ENCODE results near the gene PYCR2. TPM values are rescaled to one million over a fixed set of nuclear protein-coding genes. Genes with fewer than 3 reads are reported as not detected.
A peak's percentile ranks its signal among the peaks of the same experiment; 100 is the strongest.
"Not testable (repeated sequence)": the region's sequence is repeated elsewhere in the genome, so short reads cannot be mapped to it uniquely, and the experiment has no call there.

The PYCR2 gene
- total RNA-seq, 3 donors from 2014 or later, result 156 to 161 (median 158) TPM

- DNase-seq, result no peak
- Mint-ChIP-seq H3K4me3 (peak overlapping the region; percentile 19), H3K9me3 (no peaks in the 10 kb centered on the region), H3K4me1 (ENCODE audit: low read depth) (peaks cover 50% of the 10 kb centered on the region), H3K27me3 (ENCODE audit: low read depth) (no peaks in the 10 kb centered on the region), H3K36me3 (ENCODE audit: insufficient read depth) (no peaks in the 10 kb centered on the region)
- no peak for ATAC-seq
Observed at GRCh38 chr1:225897595-225898514, 26.2 kb downstream of the PYCR2 start.

DNA sequence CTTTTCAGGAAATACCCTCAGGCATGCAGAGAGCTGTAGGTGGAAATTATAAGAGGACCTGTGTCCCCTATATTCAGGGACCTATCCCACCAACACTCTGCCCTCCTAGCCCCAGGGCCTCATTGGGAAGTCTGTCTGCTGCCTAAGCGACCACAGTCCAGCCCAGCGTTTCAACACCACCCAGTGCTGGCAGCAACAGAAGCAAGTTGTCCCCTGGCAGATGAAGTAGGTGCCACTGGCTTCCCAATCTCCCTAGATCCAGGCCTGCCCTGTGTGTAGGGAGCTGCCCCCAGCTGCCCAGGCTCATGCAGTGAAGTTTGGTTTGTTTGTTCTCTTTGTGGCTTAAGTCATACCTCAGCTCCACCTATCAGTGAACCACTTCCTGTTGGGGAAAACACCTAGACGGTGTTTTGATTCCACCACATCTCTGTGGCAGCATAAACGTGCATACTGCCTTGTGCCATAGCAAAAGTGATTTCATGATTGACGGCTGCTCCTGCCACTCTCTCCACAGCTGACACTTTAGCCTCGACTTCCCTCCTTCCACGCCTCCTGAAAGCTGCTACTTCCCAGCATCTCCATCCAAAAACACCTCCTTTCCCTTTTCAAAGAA, 27.0 kb downstream of the PYCR2 start:
- ATAC-seq (peak; percentile 99), DNase-seq (peak; percentile 48)
- Mint-ChIP-seq H3K36me3 (ENCODE audit: insufficient read depth) (no peaks in the 10 kb centered on the region), H3K9me3 (no peaks in the 10 kb centered on the region), H3K4me3 (peak overlapping the region; percentile 63), H3K4me1 (ENCODE audit: low read depth) (peaks cover 50% of the 10 kb centered on the region), H3K27me3 (ENCODE audit: low read depth) (no peaks in the 10 kb centered on the region)

- no peaks in the 10 kb centered on the region for H3K36me3 Mint-ChIP-seq (ENCODE audit: insufficient read depth)
- peak overlapping the region; percentile 63 for H3K4me3 Mint-ChIP-seq
- no peak for ATAC-seq
- no peaks in the 10 kb centered on the region for H3K9me3 Mint-ChIP-seq
- no peak for DNase-seq
- H3K27me3 Mint-ChIP-seq (ENCODE audit: low read depth), result no peaks in the 10 kb centered on the region
- H3K4me1 Mint-ChIP-seq (ENCODE audit: low read depth), result peaks cover 51% of the 10 kb centered on the region
Observed at GRCh38 chr1:225896494-225896893, 27.6 kb downstream of the PYCR2 start.

- no peaks in the 10 kb centered on the region for H3K27me3 Mint-ChIP-seq (ENCODE audit: low read depth)
- no peak for ATAC-seq
Observed at GRCh38 chr1:225892307-225892706, 31.7 kb downstream of the PYCR2 start.

DNA sequence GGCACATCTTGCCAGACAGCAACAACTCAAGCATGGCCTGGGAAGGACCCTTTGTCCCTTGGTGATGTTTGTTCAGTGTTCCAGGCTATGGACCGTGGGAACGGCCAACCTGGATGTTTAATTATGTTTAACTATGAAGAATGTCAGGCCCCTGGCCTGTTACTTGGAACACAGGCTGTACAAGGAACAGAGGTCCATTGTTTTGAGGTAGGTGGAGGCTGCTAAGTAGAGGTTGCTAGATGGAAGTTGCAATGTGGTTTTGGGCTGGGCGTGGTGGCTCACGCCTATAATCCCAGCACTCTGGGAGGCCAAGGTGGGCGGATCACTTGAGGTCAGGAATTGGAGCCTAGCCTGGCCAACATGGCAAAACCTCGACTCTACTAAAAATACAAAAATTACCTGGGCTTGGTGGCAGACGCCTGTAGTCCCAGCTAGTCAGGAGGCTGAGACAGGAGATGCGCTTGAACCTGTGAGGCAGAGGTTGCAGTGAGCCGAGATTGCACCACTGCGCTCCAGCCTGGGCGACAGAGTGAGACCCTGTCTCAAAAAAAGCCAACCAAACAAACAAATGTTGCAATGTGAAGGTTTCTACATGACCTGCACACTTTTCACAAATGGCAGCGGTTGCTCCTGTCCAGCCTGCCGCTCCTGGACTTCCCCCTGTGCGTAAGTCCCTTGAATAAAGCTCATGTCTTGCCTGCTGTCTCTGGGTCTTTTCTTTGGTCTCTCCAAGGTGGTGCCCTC, 32.6 kb downstream of the PYCR2 start:
- Mint-ChIP-seq H3K4me1 (ENCODE audit: low read depth) (peaks cover 24% of the 10 kb centered on the region), H3K9me3 (no peaks in the 10 kb centered on the region), H3K27me3 (ENCODE audit: low read depth) (no peaks in the 10 kb centered on the region), H3K4me3 (no peak overlapping the region), H3K36me3 (ENCODE audit: insufficient read depth) (no peaks in the 10 kb centered on the region)
- DNase-seq (no peak), ATAC-seq (no peak)

More at GRCh38 chr1:225892307-225892706, 31.7 kb downstream of the PYCR2 start:
- Mint-ChIP-seq H3K4me3 (no peak overlapping the region), H3K4me1 (ENCODE audit: low read depth) (peaks cover 33% of the 10 kb centered on the region), H3K9me3 (no peaks in the 10 kb centered on the region), H3K36me3 (ENCODE audit: insufficient read depth) (no peaks in the 10 kb centered on the region)
- no peak for DNase-seq

DNA sequence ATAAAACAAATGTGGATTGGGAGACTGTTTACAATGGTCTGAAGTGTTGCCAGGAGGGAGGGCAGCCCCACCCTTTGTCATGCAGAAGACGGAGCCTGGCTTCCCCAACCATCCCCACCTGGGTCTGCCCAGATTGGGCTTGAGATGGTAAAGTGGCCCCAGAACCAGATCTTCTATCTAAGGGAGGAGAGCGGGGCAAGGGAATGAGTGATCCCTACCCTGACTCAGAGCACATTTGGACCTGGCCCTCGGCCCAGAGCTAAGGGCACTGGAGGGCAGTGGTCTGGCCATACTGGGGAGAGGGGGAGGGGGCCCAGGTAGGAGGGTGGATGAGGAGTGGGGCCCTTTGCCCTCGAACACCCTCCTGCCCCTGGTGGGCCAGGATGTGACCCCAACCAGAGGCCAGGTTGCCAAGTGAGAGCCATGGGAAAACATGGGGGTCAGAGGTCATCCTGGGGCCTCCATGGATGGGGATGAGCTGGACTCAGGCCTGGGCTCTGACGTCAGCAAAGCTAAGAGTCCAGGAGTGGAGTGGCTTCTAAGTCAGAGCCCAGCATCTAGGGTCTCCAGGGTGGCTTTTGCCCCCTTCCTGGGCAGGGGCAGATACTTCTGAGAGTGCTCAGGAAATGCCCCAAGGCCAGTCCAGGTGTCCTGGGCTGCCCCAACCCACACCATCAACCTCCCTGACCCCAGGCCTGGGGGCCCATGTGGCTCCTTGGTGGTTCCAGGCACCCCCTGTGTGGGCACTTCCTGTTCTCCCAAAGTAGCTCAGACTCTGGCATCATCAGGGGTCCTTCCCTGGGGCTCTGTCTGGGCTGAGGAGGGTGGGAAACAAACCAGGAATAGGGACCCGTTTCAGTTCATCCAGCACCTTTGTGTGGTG, 33.5 kb downstream of the PYCR2 start:
- Mint-ChIP-seq H3K27me3 (ENCODE audit: low read depth) (no peaks in the 10 kb centered on the region), H3K9me3 (no peaks in the 10 kb centered on the region), H3K36me3 (ENCODE audit: insufficient read depth) (no peaks in the 10 kb centered on the region), H3K4me1 (ENCODE audit: low read depth) (peaks cover 17% of the 10 kb centered on the region), H3K4me3 (no peak overlapping the region)
- DNase-seq (no peak), ATAC-seq (no peak)

- H3K27me3 Mint-ChIP-seq (ENCODE audit: low read depth), result no peaks in the 10 kb centered on the region
- no peaks in the 10 kb centered on the region for H3K9me3 Mint-ChIP-seq
- DNase-seq, result no peak
- peaks cover 17% of the 10 kb centered on the region for H3K4me1 Mint-ChIP-seq (ENCODE audit: low read depth)
- no peak overlapping the region for H3K4me3 Mint-ChIP-seq
- no peaks in the 10 kb centered on the region for H3K36me3 Mint-ChIP-seq (ENCODE audit: insufficient read depth)
- no peak for ATAC-seq
Observed at GRCh38 chr1:225889743-225890142, 34.3 kb downstream of the PYCR2 start.

DNA sequence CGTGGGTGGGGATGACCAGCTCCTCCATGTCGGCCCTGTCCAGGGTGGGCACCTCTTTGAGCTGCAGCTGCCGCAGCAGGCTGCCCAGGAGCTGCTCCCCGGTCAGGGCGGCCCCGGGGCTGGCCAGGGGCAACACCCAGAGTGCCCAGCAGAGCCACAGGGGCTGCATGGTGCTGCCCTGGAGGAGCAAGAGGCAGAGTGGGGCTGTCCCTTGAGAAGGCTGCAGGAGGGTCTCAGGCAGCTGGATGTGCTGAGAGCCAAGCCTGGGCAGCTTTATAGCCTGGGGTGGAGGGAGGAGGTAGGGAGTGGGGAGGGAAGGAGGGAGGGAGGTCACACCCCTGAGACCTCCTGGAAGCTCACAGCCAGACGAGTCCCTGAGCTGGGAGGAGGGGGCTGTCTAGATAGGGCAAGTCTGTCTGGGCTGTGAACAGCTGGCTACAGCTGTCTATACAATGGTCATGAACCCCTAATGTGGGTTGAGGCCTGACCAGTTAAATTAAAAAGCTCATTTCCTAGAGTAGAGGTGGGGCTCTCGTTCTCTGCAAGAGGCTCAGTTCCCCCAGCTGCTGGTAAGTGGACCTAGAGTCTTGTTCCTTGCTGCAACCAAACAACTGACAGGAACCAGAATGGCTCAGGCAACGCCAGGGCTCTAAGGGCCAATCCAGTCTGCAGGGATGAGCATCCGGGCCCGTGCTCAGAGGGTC, 35.0 kb downstream of the PYCR2 start, which contains the start of gene LEFTY1:
Gene LEFTY1 (minus strand): TSS at position 249 of the 704 bp plus-strand sequence. CDS start 80 bp downstream, at position 169.
- H3K9me3 Mint-ChIP-seq, result no peaks in the 10 kb centered on the region
- H3K27me3 Mint-ChIP-seq (ENCODE audit: low read depth), result no peaks in the 10 kb centered on the region
- H3K4me1 Mint-ChIP-seq (ENCODE audit: low read depth), result peaks cover 16% of the 10 kb centered on the region
- no peak for ATAC-seq
- no peak within 1 kb of the TSS for H3K4me3 Mint-ChIP-seq
- no peaks in the 10 kb centered on the region for H3K36me3 Mint-ChIP-seq (ENCODE audit: insufficient read depth)
- no peak for DNase-seq

- Mint-ChIP-seq H3K27me3 (ENCODE audit: low read depth) (no peaks in the 10 kb centered on the region), H3K36me3 (ENCODE audit: insufficient read depth) (no peaks in the 10 kb centered on the region), H3K4me1 (ENCODE audit: low read depth) (peaks cover 16% of the 10 kb centered on the region), H3K4me3 (no peak overlapping the region), H3K9me3 (no peaks in the 10 kb centered on the region)
- no peak for ATAC-seq
- DNase-seq, result no peak
Observed at GRCh38 chr1:225888289-225888897, 35.7 kb downstream of the PYCR2 start.

DNA sequence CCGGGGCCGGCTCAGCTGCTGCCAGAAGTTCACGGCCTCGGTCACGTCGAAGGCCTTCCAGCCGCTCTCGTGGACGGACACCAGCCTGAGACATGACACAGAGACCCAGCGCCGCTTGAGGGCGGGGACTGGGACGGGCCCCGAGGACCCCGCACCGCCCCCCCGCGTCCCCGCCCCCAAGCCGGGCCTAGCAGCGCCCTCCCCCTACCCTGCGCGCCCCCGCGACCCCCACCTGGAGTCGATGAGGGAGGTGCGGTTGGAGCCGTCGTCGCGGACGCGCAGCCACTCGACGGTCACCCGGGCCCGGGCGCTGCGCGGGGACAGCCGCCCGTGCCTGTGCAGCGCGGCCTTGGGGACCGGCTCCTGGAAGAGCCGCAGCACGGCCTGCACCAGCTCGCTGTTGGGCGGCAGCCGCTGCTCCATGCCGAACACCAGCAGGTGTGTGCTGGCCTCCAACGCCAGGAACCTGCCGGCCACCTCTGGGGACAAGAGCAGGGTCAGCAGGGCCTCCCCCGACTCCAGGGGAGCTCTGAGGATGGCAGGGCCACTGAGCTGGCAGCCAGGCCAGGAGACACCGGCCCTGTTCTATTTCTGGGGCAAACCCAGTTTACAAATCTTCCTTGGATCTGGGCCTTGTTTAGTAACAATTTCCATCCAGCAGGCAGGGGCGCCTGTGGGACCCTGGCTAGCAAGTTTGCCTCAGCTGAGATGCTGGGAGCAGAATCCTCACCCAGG, 36.3 kb downstream of the PYCR2 start:
- not testable (repeated sequence) for ATAC-seq; H3K9me3 Mint-ChIP-seq; H3K4me3 Mint-ChIP-seq; H3K36me3 Mint-ChIP-seq (ENCODE audit: insufficient read depth); DNase-seq; H3K27me3 Mint-ChIP-seq (ENCODE audit: low read depth)
- H3K4me1 Mint-ChIP-seq (ENCODE audit: low read depth), result peaks cover 19% of the 10 kb centered on the region

- no peak for DNase-seq
- H3K4me3 Mint-ChIP-seq, result no peak overlapping the region
- no peaks in the 10 kb centered on the region for H3K27me3 Mint-ChIP-seq (ENCODE audit: low read depth)
- no peak for ATAC-seq
- H3K9me3 Mint-ChIP-seq, result no peaks in the 10 kb centered on the region
- peaks cover 19% of the 10 kb centered on the region for H3K4me1 Mint-ChIP-seq (ENCODE audit: low read depth)
- no peaks in the 10 kb centered on the region for H3K36me3 Mint-ChIP-seq (ENCODE audit: insufficient read depth)
Observed at GRCh38 chr1:225887030-225887314, 37.1 kb downstream of the PYCR2 start.

DNA sequence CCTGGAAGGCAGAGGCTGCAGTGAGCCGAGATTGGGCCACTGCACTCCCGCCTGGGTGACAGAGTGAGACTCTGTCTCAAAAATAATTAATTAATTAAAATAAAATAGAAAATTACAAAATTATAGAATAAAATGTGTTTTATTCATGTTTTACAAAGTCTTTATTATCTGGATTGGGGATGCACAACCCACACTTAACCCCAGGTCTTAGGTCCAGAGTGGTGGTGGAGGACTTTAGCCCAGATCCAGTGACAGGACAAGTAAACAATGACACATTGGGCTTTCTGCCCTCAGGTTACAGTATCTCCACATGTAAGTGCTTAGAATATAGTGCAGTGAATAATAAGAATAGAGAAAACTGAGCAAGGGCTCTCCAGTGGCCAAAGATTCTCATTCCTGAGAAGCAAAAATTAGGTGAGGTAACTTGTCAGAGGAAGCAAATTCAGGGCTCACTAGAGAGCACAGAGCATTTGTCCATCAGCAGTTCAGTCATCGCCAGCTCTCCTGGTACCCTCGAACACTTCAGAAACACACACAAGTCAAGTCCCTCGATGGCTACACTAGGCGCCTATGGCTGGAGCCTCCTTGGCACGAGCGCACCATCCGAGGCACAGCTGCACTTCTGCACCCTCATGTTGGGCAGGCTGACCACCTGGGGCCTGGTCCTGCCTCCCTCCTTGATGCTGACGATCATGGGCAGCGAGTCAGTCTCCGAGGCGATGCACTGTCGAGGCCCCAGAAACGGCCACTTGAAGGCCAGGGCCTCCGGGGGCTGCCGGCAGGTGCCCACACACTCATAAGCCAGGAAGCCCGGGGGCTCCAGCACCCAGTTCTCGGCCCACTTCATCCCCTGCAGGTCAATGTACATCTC, 37.7 kb downstream of the PYCR2 start:
- Mint-ChIP-seq H3K27me3 (ENCODE audit: low read depth) (no peaks in the 10 kb centered on the region), H3K4me3 (no peak overlapping the region), H3K36me3 (ENCODE audit: insufficient read depth) (no peaks in the 10 kb centered on the region), H3K9me3 (no peaks in the 10 kb centered on the region), H3K4me1 (ENCODE audit: low read depth) (peaks cover 18% of the 10 kb centered on the region)
- no peak for ATAC-seq
- no peak for DNase-seq

All from activated T-cell treated with anti-CD3 and anti-CD28 coated beads, Interleukin-2, amount 50 U/mL, for 4 hours (primary cell).